GM06990 (cell line): ENCODE results near the gene ZNF460.

ENCODE experiments used
- DNase-seq: peaks from one replicate; pipeline ENCODE4 v3.0.0-alpha.2; 2011; ENCODE audit not compliant: insufficient read length; ENCODE audit errors: extremely low read depth
- H3K27me3 ChIP-seq: replicated peaks from 2 replicates; pipeline ENCODE4 v1.6.0; 2011; ENCODE audit warnings: low read length; ENCODE audit not compliant: control insufficient read depth, insufficient read depth
- H3K36me3 ChIP-seq: 2 replicates; pipeline ENCODE4 v1.5.1; 2011; ENCODE audit warnings: low read length; ENCODE audit not compliant: control insufficient read depth, insufficient read depth
- H3K4me3 ChIP-seq: replicated peaks from 2 replicates; pipeline ENCODE4 v1.5.1; 2011; ENCODE audit warnings: low read depth, mild to moderate bottlenecking, control low read depth, low read length
- TF ChIP-seq, protein P1 (sequence below): IDR thresholded peaks from 2 replicates; pipeline ENCODE4 v1.5.1; 2011; ENCODE audit warnings: low read length, control low read depth, mild to moderate bottlenecking, inconsistent platforms; ENCODE audit not compliant: insufficient read depth, poor library complexity, severe bottlenecking

ZNF460 gene

DNA sequence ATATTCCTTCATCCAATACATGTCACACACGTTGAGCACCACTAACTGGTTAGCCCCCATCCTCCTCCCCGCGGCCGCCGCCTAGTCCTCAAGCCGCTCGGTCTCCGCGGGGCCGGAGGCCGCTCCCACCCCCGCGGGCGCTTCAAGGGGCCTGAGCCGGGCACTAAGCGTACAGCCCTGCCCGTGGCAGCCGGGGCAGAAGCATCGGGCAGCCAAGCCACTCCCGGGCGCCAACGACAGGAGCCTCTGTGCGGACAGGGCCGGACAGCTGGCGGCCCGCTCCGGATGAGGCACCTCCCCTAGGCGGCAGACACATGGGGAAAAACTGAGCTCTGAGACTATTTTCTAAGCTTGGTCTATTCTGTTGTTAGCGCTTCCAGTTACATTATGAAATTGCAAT, 37.2 kb downstream of the ZNF460 start:
- TF ChIP-seq, protein P1, sequence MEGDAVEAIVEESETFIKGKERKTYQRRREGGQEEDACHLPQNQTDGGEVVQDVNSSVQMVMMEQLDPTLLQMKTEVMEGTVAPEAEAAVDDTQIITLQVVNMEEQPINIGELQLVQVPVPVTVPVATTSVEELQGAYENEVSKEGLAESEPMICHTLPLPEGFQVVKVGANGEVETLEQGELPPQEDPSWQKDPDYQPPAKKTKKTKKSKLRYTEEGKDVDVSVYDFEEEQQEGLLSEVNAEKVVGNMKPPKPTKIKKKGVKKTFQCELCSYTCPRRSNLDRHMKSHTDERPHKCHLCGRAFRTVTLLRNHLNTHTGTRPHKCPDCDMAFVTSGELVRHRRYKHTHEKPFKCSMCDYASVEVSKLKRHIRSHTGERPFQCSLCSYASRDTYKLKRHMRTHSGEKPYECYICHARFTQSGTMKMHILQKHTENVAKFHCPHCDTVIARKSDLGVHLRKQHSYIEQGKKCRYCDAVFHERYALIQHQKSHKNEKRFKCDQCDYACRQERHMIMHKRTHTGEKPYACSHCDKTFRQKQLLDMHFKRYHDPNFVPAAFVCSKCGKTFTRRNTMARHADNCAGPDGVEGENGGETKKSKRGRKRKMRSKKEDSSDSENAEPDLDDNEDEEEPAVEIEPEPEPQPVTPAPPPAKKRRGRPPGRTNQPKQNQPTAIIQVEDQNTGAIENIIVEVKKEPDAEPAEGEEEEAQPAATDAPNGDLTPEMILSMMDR = no peak
- no peak for DNase-seq
- no peaks in the 10 kb centered on the region for H3K27me3 ChIP-seq
- H3K4me3 ChIP-seq = no peak overlapping the region
- no peaks in the 10 kb centered on the region for H3K36me3 ChIP-seq

DNA sequence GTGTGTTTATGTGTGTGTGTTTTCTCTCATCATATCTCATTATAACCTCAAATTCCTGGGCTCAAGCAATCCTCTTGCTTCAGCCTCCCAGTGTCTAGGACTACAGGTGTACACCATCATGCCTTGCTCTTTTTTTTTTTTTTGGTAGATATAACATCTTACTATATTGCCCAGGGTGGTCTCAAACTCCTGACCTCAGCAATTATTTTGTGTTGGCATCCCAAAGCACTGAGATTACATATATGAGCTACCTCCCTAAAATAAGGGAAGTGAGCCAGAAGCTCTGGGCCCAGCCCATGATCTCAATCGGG, 39.5 kb downstream of the ZNF460 start:
- DNase-seq = no peak
- H3K27me3 ChIP-seq = no peaks in the 10 kb centered on the region
- H3K36me3 ChIP-seq = peaks cover 2% of the 10 kb centered on the region; the same call in 1 of the 2 replicates
- TF ChIP-seq, protein P1 = no peak
- peak overlapping the region; percentile 74 for H3K4me3 ChIP-seq

DNA sequence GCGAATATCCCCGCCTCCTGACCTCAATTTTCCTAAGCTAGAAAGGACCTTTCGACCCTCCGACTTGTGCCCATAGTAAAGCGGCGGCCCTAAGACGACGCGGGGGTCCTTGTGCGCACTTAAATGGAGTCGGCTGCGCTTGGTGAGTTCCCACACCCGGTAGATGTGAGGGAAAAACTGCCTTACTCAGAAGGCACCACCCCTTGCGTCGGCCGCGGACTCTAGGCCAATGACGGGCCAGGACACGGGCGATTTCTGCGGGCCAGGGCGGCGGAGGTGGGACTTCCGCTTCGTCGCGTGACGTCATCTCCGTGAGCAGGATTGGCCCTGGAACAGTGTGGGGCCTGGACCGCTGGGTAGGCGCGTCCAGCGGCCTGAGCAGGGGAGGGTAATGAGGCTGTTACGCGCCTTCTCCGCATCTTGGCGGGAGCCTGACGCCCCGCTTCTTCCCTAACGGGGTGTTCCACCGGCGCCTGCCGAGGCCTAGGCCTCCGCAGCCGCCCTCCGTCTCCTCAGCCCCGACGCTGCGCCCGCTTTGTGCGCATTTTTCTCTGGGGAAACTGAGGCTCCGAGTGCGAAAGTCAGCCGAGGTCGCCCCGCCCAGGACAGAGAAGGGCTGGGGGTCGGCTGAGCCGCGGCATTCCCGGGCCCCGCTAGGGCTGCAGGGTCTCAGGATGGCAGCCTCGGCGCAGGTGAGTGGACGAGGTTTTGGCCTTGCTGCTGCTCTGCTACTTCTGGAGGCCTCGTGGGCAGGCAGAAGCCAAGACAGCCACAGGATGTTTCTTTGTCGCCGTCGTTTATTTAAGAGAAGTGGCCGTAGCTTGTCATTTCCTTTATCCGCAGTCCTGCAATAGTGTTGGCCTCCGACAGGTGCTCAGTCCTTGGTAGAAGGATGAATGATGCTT, 40.1 kb downstream of the ZNF460 start, which contains the start of gene ZNF543:
Gene ZNF543 (plus strand): TSS at position 293 of the 905 bp plus-strand sequence. CDS start 382 bp downstream, at position 675.
- peak within 1 kb of the TSS; percentile 74 for H3K4me3 ChIP-seq
- peaks cover 5% of the 10 kb centered on the region for H3K36me3 ChIP-seq
- TF ChIP-seq, protein P1 = no peak
- peak; percentile 94 for DNase-seq
- H3K27me3 ChIP-seq = no peaks in the 10 kb centered on the region

DNA sequence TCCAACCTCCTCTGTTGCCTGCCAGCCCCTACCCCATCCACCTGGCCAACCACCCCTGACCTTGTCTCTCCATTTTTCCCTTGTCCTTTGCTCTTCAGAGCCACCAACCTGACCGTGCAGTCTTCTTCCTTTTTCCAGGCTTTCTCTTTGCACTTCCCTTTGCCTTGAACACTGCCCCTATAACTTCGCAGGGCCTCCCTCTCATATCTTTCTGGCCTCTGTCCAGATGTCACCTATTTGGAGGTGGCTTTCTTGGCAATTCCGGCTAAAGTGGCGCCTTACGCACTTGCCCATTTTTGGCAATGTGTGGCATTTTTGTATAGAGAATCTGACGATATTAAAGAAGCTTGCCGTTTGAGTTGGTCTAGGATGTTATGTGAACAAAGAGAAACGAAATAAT, 40.8 kb downstream of the ZNF460 start:
- H3K27me3 ChIP-seq = no peaks in the 10 kb centered on the region
- TF ChIP-seq, protein P1 = no peak
- peak overlapping the region; percentile 74 for H3K4me3 ChIP-seq
- DNase-seq = no peak
- peaks cover 5% of the 10 kb centered on the region for H3K36me3 ChIP-seq

DNA sequence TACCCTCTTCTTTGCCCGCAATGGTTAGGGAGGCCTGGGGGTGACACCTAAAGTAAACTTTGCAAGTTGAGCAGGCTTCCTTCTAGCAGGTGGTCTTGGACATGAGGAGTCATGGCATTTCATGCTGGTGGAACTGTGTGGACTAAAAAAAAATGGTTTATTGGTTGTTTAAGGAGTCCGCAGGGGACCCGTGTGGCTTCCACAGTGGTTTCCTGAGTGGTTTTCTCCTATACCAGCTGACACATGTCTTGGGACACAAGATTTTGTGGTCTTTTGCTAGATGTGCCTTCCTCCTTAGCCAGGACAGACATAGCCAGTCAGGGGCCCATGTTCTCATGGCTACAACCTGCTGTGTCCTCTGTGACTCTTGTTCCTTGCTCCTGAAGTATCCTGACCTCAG, 41.5 kb downstream of the ZNF460 start:
- TF ChIP-seq, protein P1 = no peak
- Histone ChIP-seq H3K27me3 (no peaks in the 10 kb centered on the region), H3K36me3 (peaks cover 6% of the 10 kb centered on the region), H3K4me3 (peak overlapping the region; percentile 74)
- DNase-seq = no peak
